RWPE2 (cell line): ENCODE data around the gene SLC35A4.

Experiments
- ATAC-seq: fragments of 200-7000 bp; cut with Tn5 transposase; 3 replicates; pipeline ENCODE4 v1.9.1; 2021; ENCODE audit warnings: low read depth
- DNase-seq: peaks from one replicate; pipeline ENCODE4 v3.0.0-alpha.2; 2020; ENCODE audit warnings: low spot score
- H3K27ac ChIP-seq: fragments of 450-650 bp; 2 replicates; pipeline ENCODE4 v1.5.1; 2017; ENCODE audit warnings: mild to moderate bottlenecking; ENCODE audit not compliant: poor library complexity, severe bottlenecking
- H3K27me3 ChIP-seq: fragments of 250-450 bp; sonication (Bioruptor Pico); 2 replicates; pipeline ENCODE4 v1.5.1; 2021; ENCODE audit warnings: mild to moderate bottlenecking, moderate library complexity; ENCODE audit not compliant: insufficient read depth, poor library complexity, severe bottlenecking
- H3K36me3 ChIP-seq: fragments of 250-450 bp; sonication (Bioruptor Pico); 2 replicates; pipeline ENCODE4 v1.5.1; 2020; ENCODE audit warnings: low read depth, mild to moderate bottlenecking, moderate library complexity
- H3K4me1 ChIP-seq: fragments of 250-450 bp; sonication (Bioruptor Pico); 2 replicates; pipeline ENCODE4 v1.5.1; 2021; ENCODE audit warnings: mild to moderate bottlenecking, moderate library complexity; ENCODE audit not compliant: insufficient read depth, poor library complexity, severe bottlenecking
- H3K4me3 ChIP-seq: fragments of 250-450 bp; sonication (Bioruptor Pico); 2 replicates; pipeline ENCODE4 v1.5.1; 2021; ENCODE audit warnings: mild to moderate bottlenecking, moderate library complexity; ENCODE audit not compliant: severe bottlenecking
- H3K9me3 ChIP-seq: fragments of 250-450 bp; sonication (Bioruptor Pico); 2 replicates; pipeline ENCODE4 v1.5.1; 2021; ENCODE audit warnings: mild to moderate bottlenecking, moderate library complexity; ENCODE audit not compliant: severe bottlenecking
- TF ChIP-seq, protein P1 (sequence below): fragments of 450-650 bp; IDR thresholded peaks from one replicate; pipeline ENCODE4 v1.5.1; 2017; ENCODE audit warnings: mild to moderate bottlenecking, moderate library complexity; ENCODE audit not compliant: poor library complexity, severe bottlenecking

SLC35A4 gene, protein sequence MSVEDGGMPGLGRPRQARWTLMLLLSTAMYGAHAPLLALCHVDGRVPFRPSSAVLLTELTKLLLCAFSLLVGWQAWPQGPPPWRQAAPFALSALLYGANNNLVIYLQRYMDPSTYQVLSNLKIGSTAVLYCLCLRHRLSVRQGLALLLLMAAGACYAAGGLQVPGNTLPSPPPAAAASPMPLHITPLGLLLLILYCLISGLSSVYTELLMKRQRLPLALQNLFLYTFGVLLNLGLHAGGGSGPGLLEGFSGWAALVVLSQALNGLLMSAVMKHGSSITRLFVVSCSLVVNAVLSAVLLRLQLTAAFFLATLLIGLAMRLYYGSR

DNA sequence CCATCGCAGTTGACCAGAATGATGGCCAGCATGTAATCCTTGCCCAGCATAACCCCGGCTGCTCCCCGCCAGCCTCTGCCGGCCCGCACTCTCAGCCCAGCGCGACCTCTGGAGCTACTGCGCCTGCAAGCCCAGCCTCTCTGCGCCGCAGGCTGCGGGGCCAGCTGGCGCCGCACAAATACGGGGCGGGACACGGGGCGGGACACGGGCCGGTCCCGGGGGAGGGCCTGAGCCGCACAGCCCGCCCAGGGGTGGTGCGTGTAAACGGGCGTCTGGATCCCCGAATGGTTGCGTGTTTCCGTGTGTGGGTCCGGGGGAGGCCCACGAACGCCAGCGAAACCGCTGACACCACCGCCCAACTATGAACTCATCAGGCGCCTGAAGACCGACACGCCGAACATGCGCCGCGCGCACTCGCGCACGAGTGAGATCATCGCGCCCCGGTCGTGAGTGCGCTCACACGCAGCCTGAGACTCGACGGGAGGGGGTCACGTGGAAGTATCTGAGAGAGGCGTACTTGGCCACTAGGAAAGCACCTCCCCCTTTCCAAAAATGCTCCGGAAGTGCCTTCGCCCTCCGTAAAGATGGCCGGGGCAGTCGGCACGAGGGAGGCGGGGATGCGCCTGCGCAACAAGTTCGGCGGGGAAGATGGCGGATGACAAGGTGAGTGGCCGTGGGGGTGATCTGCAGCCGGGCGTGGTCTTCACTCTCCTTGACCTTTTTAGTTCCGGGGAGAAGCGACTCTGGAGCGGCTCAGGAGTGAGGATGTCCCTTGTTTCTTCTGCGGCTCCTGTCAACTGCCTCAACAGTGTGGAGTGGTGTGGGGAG lies at the start of gene SLC35A4, which contains the start of gene APBB3:
Gene SLC35A4 (plus strand): TSS at position 633 of the 828 bp plus-strand sequence. CDS start 2,342 bp downstream, outside the sequence.
Gene APBB3 (minus strand): TSS at position 403 of the 828 bp plus-strand sequence. CDS start 353 bp downstream, at position 50.
- peaks cover 22% of the 10 kb centered on the region for H3K36me3 ChIP-seq
- ATAC-seq: peak; percentile 89
- no peaks in the 10 kb centered on the region for H3K9me3 ChIP-seq
- peak; percentile 97 for DNase-seq
- H3K27ac ChIP-seq: peak within 1 kb of the TSS; percentile 51
- TF ChIP-seq, protein P1, sequence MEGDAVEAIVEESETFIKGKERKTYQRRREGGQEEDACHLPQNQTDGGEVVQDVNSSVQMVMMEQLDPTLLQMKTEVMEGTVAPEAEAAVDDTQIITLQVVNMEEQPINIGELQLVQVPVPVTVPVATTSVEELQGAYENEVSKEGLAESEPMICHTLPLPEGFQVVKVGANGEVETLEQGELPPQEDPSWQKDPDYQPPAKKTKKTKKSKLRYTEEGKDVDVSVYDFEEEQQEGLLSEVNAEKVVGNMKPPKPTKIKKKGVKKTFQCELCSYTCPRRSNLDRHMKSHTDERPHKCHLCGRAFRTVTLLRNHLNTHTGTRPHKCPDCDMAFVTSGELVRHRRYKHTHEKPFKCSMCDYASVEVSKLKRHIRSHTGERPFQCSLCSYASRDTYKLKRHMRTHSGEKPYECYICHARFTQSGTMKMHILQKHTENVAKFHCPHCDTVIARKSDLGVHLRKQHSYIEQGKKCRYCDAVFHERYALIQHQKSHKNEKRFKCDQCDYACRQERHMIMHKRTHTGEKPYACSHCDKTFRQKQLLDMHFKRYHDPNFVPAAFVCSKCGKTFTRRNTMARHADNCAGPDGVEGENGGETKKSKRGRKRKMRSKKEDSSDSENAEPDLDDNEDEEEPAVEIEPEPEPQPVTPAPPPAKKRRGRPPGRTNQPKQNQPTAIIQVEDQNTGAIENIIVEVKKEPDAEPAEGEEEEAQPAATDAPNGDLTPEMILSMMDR: no peak
- H3K27me3 ChIP-seq: no peaks in the 10 kb centered on the region
- peaks cover 5% of the 10 kb centered on the region for H3K4me1 ChIP-seq
- peak within 1 kb of the TSS; percentile 61 for H3K4me3 ChIP-seq

DNA sequence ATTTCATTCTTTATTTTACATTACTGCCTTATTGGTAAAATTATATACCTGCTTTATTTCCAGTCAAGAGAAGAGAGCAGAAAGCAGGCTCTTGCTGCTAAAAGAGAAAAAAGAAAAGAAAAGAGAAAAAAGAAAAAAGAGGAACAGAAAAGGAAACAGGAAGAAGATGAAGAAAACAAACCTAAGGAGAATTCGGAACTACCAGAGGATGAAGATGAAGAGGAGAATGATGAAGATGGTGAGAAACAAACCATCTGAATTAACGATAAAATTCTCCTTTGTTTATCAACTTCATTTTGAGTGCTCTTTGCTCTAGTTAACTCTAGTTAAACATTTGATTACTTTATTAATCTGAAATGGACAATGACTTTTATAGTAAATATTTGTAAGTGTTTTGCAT lies 40.6 kb upstream of the SLC35A4 start:
- H3K4me3 ChIP-seq: no peak overlapping the region
- peaks cover 68% of the 10 kb centered on the region for H3K36me3 ChIP-seq
- H3K4me1 ChIP-seq: no peaks in the 10 kb centered on the region
- no peaks in the 10 kb centered on the region for H3K9me3 ChIP-seq
- ATAC-seq: no peak
- TF ChIP-seq, protein P1: no peak
- no peaks in the 10 kb centered on the region for H3K27me3 ChIP-seq
- H3K27ac ChIP-seq: no peak overlapping the region
- DNase-seq: no peak

DNA sequence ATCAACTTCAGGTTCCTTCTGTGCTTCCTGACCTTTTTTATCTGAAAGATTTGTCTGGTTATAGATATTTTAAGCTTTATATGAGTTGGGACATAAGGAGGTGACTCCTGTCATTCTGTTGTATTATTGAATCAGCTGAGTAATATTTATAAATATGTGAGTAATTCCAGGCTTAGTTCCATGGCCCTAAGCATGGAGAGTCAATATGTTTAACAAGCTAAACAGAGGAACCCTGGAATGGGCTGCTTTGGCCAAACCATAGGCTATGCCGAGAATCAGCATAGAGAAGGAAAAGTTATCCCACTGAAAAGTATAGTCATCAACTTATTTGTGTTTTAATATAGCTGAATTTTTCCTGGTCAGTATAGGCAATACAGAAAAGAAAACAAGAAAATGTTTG lies 24.4 kb upstream of the SLC35A4 start:
- Histone ChIP-seq H3K4me1 (no peaks in the 10 kb centered on the region), H3K36me3 (peaks cover 86% of the 10 kb centered on the region), H3K27me3 (no peaks in the 10 kb centered on the region), H3K9me3 (no peaks in the 10 kb centered on the region), H3K4me3 (no peak overlapping the region), H3K27ac (no peak overlapping the region)
- ATAC-seq (no peak), DNase-seq (no peak)
- TF ChIP-seq, protein P1: no peak

DNA sequence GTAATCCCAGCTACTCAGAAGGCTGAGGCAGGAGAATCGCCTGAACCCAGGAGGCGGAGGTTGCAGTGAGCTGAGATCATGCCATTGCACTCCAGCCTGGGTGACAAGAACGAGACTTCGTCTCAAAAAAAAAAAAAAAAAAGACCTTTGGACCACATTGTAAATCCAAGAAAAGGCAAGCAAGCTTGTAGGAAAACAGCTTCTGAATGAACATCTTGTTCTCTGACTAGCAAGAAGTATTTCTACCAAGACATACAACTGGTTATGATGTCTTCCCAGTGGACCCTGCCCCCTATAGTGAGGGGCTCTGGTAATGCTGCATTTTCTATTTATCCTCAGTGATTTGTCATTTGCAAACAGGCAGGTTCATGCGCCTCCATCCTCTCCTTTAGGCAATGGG lies 21.7 kb upstream of the SLC35A4 start:
- no peak overlapping the region for H3K27ac ChIP-seq
- peaks cover 61% of the 10 kb centered on the region for H3K36me3 ChIP-seq
- TF ChIP-seq, protein P1: no peak
- no peak overlapping the region for H3K4me3 ChIP-seq
- H3K9me3 ChIP-seq: no peaks in the 10 kb centered on the region
- DNase-seq (no peak), ATAC-seq (no peak)
- peaks cover 9% of the 10 kb centered on the region for H3K4me1 ChIP-seq
- no peaks in the 10 kb centered on the region for H3K27me3 ChIP-seq
